Fibroblast of mammary gland (primary cell): Measurements from ENCODE around the gene CFLAR.
"Not testable (repeated sequence)": the region's sequence is repeated elsewhere in the genome, so short reads cannot be mapped to it uniquely, and the experiment has no call there.

ENCODE experiments used
- DNase-seq: peaks from one replicate; pipeline ENCODE4 v3.0.0-alpha.2; 2010; ENCODE audit warnings: low read depth
- H3K4me3 ChIP-seq: 2 replicates; pipeline ENCODE4 v1.5.1; 2011; ENCODE audit warnings: low read depth, mild to moderate bottlenecking, low read length, moderate library complexity; ENCODE audit not compliant: control insufficient read depth
- TF ChIP-seq, protein P1 (sequence below): conservative IDR thresholded peaks from 2 replicates; pipeline ENCODE4 v1.5.1; 2011; ENCODE audit warnings: low read depth, low read length, inconsistent platforms; ENCODE audit not compliant: control insufficient read depth, insufficient read depth

Gene CFLAR

DNA sequence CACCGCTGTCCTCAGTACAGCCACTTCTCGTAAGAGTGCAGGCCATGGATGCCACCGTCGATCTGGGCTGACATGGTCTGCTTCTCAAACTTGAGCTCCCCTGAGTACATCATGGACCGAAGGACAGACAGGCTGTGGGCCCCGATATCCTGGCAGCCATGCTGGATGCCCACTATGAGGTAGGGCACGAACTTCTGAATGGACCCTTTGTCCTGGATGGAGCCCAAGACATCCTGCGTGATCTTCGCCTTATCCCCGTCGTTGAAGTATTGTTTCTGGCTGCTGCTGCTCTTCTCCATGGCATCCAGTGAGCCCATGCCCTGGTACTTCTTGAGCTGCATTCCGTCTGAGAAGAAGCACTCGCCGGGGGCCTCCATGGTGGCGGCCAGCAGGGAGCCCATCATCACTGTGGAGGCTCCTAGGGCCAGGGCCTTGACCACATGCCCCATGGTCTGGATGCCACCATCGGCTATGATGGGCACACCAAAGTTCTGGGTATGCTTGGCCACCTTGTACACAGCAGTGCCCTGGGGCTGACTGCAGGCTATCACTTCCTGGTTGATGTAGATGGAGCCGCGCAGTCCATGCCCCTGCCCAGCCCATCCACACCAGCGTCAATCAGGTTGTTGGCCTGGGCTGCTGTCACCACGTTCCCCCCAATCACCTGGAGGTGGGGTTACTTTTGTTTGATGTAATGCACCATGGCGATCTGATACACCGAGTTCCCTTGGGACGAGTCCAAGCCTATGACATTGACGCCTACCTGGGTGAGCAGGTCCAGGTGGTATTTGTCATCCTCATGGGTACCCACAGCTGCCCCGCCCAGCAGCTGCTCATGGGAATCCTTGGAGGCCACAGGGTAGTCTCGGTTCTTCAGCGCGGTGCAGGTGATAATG lies 21.8 kb downstream of the CFLAR start:
- TF ChIP-seq, protein P1, sequence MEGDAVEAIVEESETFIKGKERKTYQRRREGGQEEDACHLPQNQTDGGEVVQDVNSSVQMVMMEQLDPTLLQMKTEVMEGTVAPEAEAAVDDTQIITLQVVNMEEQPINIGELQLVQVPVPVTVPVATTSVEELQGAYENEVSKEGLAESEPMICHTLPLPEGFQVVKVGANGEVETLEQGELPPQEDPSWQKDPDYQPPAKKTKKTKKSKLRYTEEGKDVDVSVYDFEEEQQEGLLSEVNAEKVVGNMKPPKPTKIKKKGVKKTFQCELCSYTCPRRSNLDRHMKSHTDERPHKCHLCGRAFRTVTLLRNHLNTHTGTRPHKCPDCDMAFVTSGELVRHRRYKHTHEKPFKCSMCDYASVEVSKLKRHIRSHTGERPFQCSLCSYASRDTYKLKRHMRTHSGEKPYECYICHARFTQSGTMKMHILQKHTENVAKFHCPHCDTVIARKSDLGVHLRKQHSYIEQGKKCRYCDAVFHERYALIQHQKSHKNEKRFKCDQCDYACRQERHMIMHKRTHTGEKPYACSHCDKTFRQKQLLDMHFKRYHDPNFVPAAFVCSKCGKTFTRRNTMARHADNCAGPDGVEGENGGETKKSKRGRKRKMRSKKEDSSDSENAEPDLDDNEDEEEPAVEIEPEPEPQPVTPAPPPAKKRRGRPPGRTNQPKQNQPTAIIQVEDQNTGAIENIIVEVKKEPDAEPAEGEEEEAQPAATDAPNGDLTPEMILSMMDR = no peak
- no peak overlapping the region for H3K4me3 ChIP-seq
- DNase-seq = no peak

DNA sequence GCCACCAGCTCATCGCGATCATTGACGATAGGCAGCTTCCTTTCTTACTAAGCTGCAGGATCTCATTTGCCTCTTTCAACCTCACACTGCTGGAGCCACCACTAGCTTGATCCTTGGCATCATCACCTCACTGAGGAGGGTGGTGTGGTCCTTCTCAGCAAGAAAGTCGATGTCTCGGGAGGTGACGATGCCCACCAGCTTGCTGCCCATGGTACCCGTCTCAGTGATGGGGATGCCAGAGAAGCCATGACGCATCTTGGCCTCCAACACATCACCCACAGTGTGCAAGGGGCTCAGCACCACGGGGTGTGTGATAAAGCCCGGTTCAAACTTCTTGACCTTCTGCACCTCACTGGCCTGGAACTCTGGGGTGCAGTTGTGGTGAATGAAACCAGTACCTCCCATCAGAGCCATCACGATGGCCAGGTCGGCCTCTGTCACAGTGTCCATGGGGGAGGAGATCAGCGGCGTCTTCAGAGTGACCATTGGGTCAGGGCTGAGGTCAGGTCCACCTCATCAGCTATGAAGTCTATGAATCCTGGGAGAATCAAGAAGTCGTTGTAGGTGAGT lies 22.5 kb downstream of the CFLAR start:
- no peak overlapping the region for H3K4me3 ChIP-seq
- TF ChIP-seq, protein P1 = no peak
- DNase-seq = no peak

GRCh38 chr2:201138986-201139781 lies 23.2 kb downstream of the CFLAR start:
- not testable (repeated sequence) for H3K4me3 ChIP-seq, DNase-seq

DNA sequence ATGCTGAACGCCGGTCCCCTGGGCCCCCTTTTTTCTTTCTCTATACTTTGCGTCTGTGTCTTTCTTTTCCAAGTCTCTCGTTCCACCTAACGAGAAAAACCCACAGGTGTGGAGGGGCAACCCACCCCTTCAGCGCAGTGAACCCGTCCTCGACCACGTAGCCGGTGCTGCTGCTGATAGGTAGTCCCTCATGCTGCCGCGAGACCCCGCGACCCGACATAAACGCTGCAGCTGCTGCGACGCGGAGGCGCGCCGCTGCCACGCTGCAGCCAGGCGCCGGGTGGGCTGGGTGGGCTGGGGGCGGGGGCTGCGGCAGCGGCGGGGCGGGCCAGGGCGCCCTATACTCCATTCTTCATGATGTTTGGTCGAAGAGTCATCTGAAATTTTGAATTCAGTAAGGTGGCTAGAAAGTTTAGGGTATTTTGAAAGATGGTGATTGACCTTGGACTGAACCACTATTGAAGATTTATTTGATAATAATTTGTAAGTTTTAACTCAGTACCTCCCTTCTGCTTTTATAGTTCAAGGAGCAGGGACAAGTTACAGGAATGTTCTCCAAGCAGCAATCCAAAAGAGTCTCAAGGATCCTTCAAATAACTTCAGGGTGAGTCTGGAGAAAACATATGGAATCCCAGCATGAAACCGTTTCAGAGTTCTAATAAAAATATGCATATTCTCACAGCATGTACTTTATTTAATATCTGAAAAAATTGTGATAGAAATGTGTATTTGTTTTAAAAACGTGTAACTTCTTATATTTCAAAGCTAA lies 24.1 kb downstream of the CFLAR start:
- TF ChIP-seq, protein P1 = no peak
- H3K4me3 ChIP-seq = no peak overlapping the region

DNA sequence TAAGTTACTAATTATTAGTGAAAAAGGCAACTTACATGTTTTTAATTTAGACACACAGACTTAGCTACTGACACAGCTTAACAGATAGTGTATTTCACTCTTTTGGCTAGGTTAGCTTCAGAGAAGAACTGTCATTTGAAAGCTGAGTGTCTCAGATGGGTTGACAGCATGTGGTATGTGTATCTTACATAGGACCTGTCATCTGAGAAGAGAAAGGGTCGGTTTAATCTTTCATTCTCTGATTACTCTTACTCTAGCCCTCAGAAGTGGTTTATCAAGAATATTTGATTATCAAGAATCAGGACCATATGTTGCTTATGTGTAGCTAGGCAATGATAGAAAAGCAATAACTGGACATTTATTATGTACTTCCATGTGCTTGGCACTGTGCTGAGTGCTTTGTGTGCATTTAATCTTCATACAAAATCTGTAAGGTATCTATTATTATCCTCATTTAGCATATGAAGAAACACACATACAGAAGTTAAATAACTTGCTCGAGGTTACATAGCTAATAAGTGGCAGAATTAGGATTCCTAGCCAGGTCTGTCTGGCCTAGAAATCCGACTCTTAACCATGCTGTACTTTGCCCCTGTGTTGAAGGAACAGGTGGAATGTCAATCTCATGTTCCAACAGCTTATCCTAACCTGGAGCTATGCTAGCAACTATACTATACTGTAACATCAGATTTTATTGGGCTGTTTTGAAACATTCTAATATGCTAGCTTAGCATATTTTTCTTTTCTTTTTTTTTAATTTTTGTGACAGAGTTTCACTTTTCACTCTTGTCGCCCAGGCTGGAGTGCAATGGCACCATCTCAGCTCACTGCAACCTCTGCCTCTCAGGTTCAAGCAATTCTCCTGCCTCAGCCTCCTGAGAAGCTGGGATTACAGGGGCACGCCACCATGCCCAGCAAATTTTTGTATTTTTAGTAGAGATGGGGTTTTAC lies 28.4 kb downstream of the CFLAR start:
- TF ChIP-seq, protein P1 = no peak
- no peak for DNase-seq
- H3K4me3 ChIP-seq = no peak overlapping the region

More for the DNA sequence above, 24.1 kb downstream of the CFLAR start:
- no peak for DNase-seq

GRCh38 chr2:201148434-201148990 lies 32.5 kb downstream of the CFLAR start:
- DNase-seq = no peak

More at GRCh38 chr2:201148434-201148990, 32.5 kb downstream of the CFLAR start:
- H3K4me3 ChIP-seq = no peak overlapping the region
- TF ChIP-seq, protein P1 = no peak
